Panc1 (cell line): ENCODE data around the gene SGCB. TPM values are rescaled to one million over a fixed set of nuclear protein-coding genes. Genes with fewer than 3 reads are reported as not detected.

Source experiments
- ATAC-seq: fragments of 200-7000 bp; cut with Tn5 transposase; 2 replicates; pipeline ENCODE4 v1.9.1; 2020; ENCODE audit warnings: mild to moderate bottlenecking, moderate library complexity
- BruUV-seq: library from RNA; stranded (reverse); fragments of 400-500 nt; replicated peaks from 2 replicates; lab custom pipeline; 2021; lab: Mats Ljungman, UMichigan
- CTCF ChIA-PET: fragments of 300-600 bp; sonication (Branson Sonifier 250); formaldehyde crosslinking; loops from one replicate; lab custom pipeline; 2022; ENCODE audit warnings: antibody characterized with exemption; lab: Charles Lee
- POLR2A ChIA-PET: fragments of 300-600 bp; sonication (Branson Sonifier 250); formaldehyde crosslinking; loops from one replicate; lab custom pipeline; 2022; ENCODE audit warnings: antibody characterized with exemption; lab: Charles Lee
- DNase-seq: peaks from one replicate; pipeline ENCODE4 v3.0.0-alpha.2; 2010; ENCODE audit warnings: low read depth, low spot score
- H3K27ac ChIP-seq: 2 replicates; pipeline ENCODE4 v1.5.1; 2011; ENCODE audit warnings: mild to moderate bottlenecking, low read length, inconsistent platforms
- H3K27me3 ChIP-seq: fragments of 200-500 bp; sonication (Bioruptor generic); 2 replicates; pipeline ENCODE4 v1.6.0; 2014; ENCODE audit warnings: low read length, inconsistent platforms; ENCODE audit not compliant: control insufficient read depth, insufficient read depth
- H3K36me3 ChIP-seq: fragments of 200-500 bp; sonication (Bioruptor generic); 2 replicates; pipeline ENCODE4 v1.5.1; 2014; ENCODE audit warnings: inconsistent platforms, mild to moderate bottlenecking, low read length, moderate library complexity; ENCODE audit not compliant: control insufficient read depth, insufficient read depth
- H3K4me1 ChIP-seq: 2 replicates; pipeline ENCODE4 v1.5.1; 2011; ENCODE audit warnings: inconsistent platforms, mild to moderate bottlenecking, low read length, moderate library complexity; ENCODE audit not compliant: control insufficient read depth, insufficient read depth
- H3K4me3 ChIP-seq, 2 experiments: 2 replicates each; pipeline ENCODE4 v1.5.1; 2011 to 2012; ENCODE audit warnings: low read depth in 2 of 2, low read length in 2 of 2, mild to moderate bottlenecking in 2 of 2, inconsistent platforms in 1 of 2, moderate library complexity in 1 of 2
- H3K9me3 ChIP-seq: fragments of 200-500 bp; sonication (Bioruptor generic); 2 replicates; pipeline ENCODE4 v1.5.1; 2014; ENCODE audit warnings: low read depth, mild to moderate bottlenecking, inconsistent platforms, low read length, moderate library complexity; ENCODE audit not compliant: control insufficient read depth, insufficient read depth
- CTCF ChIP-seq: fragments of 450-650 bp; IDR thresholded peaks from 2 replicates; pipeline ENCODE4 v1.5.1; 2017; ENCODE audit warnings: mild to moderate bottlenecking
- POLR2AphosphoS5 ChIP-seq: IDR thresholded peaks from 2 replicates; pipeline ENCODE4 v1.6.1; 2012; ENCODE audit warnings: mild to moderate bottlenecking, low read depth, low read length, moderate library complexity
- REST ChIP-seq, 2 experiments: IDR thresholded peaks; 2 replicates each; pipeline ENCODE4 v1.6.1; 2011 to 2012; ENCODE audit warnings: low read depth in 2 of 2, control low read depth in 1 of 2, low read length in 1 of 2, mild to moderate bottlenecking in 1 of 2, moderate library complexity in 1 of 2; ENCODE audit not compliant: insufficient read depth in 1 of 2
- SIN3A ChIP-seq: IDR thresholded peaks from 2 replicates; pipeline ENCODE4 v1.6.1; 2012; ENCODE audit warnings: low read depth, mild to moderate bottlenecking, low read length, moderate library complexity, borderline replicate concordance; ENCODE audit not compliant: insufficient read depth
- TCF7L2 ChIP-seq: IDR thresholded peaks from 2 replicates; pipeline ENCODE4 v1.6.1; 2011; ENCODE audit warnings: mild to moderate bottlenecking, low read depth, low read length, inconsistent platforms
- in situ Hi-C: cut with HindIII; loops from 2 replicates; pipeline ENCODE4 v1.10.0; 2016; ENCODE audit warnings: low sequenced_read_pairs, low pct_unique_long_range_greater_than_20kb
- intact Hi-C: fragments of 100-400 bp; cut with micrococcal nuclease; formaldehyde crosslinking; loops from one replicate; pipeline ENCODE4 v1.10.0; 2022; ENCODE audit not compliant: unreplicated experiment
- total RNA-seq: library from RNA; stranded (reverse); gene quantifications from one replicate; pipeline ENCODE4 v1.2.1, GENCODE V29; 2021; ENCODE audit not compliant: unreplicated experiment

Gene SGCB
- total RNA-seq, 1 experiment from 2014 or later, result 27.6 TPM

GRCh38 chr4:52037689-52038102 lies 403 bp downstream of the SGCB start:
- BruUV-seq, result no TSS peak
- peak overlapping the region; percentile 77 for H3K27ac ChIP-seq
- H3K9me3 ChIP-seq, result no peaks in the 10 kb centered on the region
- H3K36me3 ChIP-seq, result no peaks in the 10 kb centered on the region
- no peaks in the 10 kb centered on the region; the same call in none of the 2 replicates for H3K27me3 ChIP-seq
- ATAC-seq (peak; percentile 86), DNase-seq (no peak)
- peaks cover 6% of the 10 kb centered on the region for H3K4me1 ChIP-seq
- TF ChIP-seq POLR2AphosphoS5 (no peak), SIN3A (no peak), TCF7L2 (no peak), CTCF (no peak), REST (IDR thresholded peaks at IDR 0.05; ENCODE audit: insufficient read depth in 1 of 2, low read depth in 2 of 2, low read length in 1 of 2) (no peak)
- in situ Hi-C loops, result no loop called here
- intact Hi-C loops, result no loop called here
- CTCF ChIA-PET, result no interaction called here
- POLR2A ChIA-PET, result no interaction called here
- peak overlapping the region; percentile 71 to 81 for H3K4me3 ChIP-seq

- Histone ChIP-seq H3K4me1 (peaks cover 6% of the 10 kb centered on the region), H3K4me3 (peak overlapping the region; percentile 71 to 81; a peak in 3 of 4 replicates), H3K36me3 (no peaks in the 10 kb centered on the region), H3K27ac (peak overlapping the region; percentile 77; the same call in 1 of the 2 replicates), H3K9me3 (no peaks in the 10 kb centered on the region), H3K27me3 (no peaks in the 10 kb centered on the region; the same call in 1 of the 2 replicates)
- CTCF ChIA-PET, result no interaction called here
- no peak for TF ChIP-seq TCF7L2
- TF ChIP-seq CTCF, result no peak
- no peak for TF ChIP-seq POLR2AphosphoS5
- no peak for TF ChIP-seq REST (IDR thresholded peaks at IDR 0.05; ENCODE audit: insufficient read depth in 1 of 2, low read depth in 2 of 2, low read length in 1 of 2)
- TF ChIP-seq SIN3A, result no peak
- DNase-seq, result no peak
- ATAC-seq, result no peak
- intact Hi-C loops, result no loop called here
- POLR2A ChIA-PET, result no interaction called here
- BruUV-seq, result TSS peak; percentile 71
- in situ Hi-C loops, result no loop called here
These were observed 1.1 kb downstream of the SGCB start for GRCh38 chr4:52036886-52037530.
